ENCODE data around the gene PSTK. TPM values are rescaled to one million over a fixed set of nuclear protein-coding genes. Genes with fewer than 3 reads are reported as not detected.

PSTK gene
- total and polyA plus RNA-seq, 2 of the 13 experiments (the other 11 are each of a cell fraction or from before 2014, with no cell fraction given) = 8.2 to 9.3 TPM

GRCh38 chr10:123008355-123009104 lies 28.3 kb downstream of the PSTK start, which contains the start of the genes ACADSB and IKZF5 (continued):
- TF ChIP-seq UBTF (CRISPR knock-in tag; IDR thresholded peaks at IDR 0.05) (peak; percentile 49), ZNF205 (CRISPR knock-in tag; IDR thresholded peaks at IDR 0.05) (peak; percentile 12; the same call in 1 of the 2 replicates), ZNF841 (CRISPR knock-in tag; IDR thresholded peaks at IDR 0.05; ENCODE audit: borderline replicate concordance) (0 out of 2 replicates have a peak, but pooled peaks have one; percentile 50), ZNF883 (CRISPR knock-in tag; IDR thresholded peaks at IDR 0.05; ENCODE audit: not compliant biosample characterization) (no peak), GATAD1 (CRISPR knock-in tag; IDR thresholded peaks at IDR 0.05) (peak; percentile 92), ZNF878 (CRISPR knock-in tag; IDR thresholded peaks at IDR 0.05) (no peak), ZNF256 (CRISPR knock-in tag; conservative IDR thresholded peaks at IDR 0.05) (no peak), ZNF761 (CRISPR knock-in tag; conservative IDR thresholded peaks at IDR 0.05) (no peak; the same call in 1 of the 2 replicates), ATF2 (CRISPR knock-in tag; IDR thresholded peaks at IDR 0.05) (peak; percentile 66; the same call in 1 of the 2 replicates), ZNF512B (CRISPR knock-in tag; IDR thresholded peaks at IDR 0.05; ENCODE audit: borderline replicate concordance) (no peak), PRDM4 (CRISPR knock-in tag; IDR thresholded peaks at IDR 0.05; ENCODE audit: borderline replicate concordance) (no peak), ZMAT3 (CRISPR knock-in tag; conservative IDR thresholded peaks at IDR 0.05) (peak; percentile 81; the same call in 1 of the 2 replicates), HOXD1 (CRISPR knock-in tag; IDR thresholded peaks at IDR 0.05) (peak; percentile 66; the same call in 1 of the 2 replicates), ADNP (CRISPR knock-in tag; IDR thresholded peaks at IDR 0.05) (no peak), NFKBIZ (CRISPR knock-in tag; IDR thresholded peaks at IDR 0.05) (no peak), ZNF720 (CRISPR knock-in tag; IDR thresholded peaks at IDR 0.05) (no peak), TCF12 (IDR thresholded peaks at IDR 0.05) (no peak), TCF12 (CRISPR knock-in tag; IDR thresholded peaks at IDR 0.05) (0 out of 2 replicates have a peak, but pooled peaks have one; percentile 41), TMF1 (CRISPR knock-in tag; IDR thresholded peaks at IDR 0.05; ENCODE audit: low read depth) (peak; percentile 51; the same call in 1 of the 2 replicates), YEATS2 (CRISPR knock-in tag; IDR thresholded peaks at IDR 0.05; ENCODE audit: borderline replicate concordance) (peak; percentile 92), HNRNPH1 (optimal IDR thresholded peaks at IDR 0.05; ENCODE audit: low read depth, low read length) (no peak)
